HTR-8/SVneo (cell line): ENCODE data around the gene IL4.
"Not testable (repeated sequence)": the region's sequence is repeated elsewhere in the genome, so short reads cannot be mapped to it uniquely, and the experiment has no call there.

Source experiments
- DNase-seq: peaks from one replicate; pipeline ENCODE4 v3.0.0; 2011; ENCODE audit warnings: low spot score, mixed read lengths; ENCODE audit not compliant: insufficient read length
- FAIRE-seq: peaks from 2 replicates; lab custom pipeline; 2011; peaks lifted over from hg19 to GRCh38; lab: Jason Lieb, UNC

Gene IL4

DNA sequence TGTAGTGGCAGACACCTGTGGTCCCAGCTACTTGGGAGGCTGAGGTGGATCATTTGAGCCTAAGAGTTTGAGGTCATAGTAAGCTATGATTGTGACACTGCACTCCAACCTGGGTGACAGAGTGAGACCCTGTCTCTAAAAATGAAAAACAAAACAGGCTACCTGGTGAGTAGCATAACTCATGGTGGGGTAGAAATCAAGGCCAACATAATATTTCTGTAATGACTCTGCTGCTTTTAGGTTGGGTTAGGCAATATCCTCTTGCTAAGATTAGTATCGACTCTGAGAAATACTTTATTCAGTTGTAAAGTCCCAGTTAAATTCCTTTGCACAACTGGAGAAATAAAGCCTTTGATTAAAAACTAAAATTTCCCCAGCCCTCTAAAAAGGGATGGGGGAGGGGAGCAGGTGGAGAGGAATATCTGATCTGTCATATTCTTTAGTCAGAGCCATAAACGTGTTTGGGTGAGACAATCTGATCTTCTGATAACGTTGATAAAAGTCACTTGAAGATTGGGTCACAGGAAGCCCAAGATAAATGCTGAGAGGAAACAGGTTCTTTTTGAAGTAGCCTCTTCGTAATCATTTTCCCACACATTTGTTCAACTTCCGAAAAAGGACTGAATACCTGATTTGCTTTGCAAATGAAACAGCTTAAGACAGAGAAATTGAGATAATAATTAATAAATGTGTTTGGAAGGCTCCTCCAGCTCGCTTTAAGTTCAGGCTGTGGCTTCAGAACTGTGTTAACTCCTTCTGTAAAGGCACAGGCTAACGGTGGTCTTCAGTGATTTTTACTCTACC, 14.9 kb downstream of the IL4 start:
- no peak for DNase-seq
- FAIRE-seq: no peak

DNA sequence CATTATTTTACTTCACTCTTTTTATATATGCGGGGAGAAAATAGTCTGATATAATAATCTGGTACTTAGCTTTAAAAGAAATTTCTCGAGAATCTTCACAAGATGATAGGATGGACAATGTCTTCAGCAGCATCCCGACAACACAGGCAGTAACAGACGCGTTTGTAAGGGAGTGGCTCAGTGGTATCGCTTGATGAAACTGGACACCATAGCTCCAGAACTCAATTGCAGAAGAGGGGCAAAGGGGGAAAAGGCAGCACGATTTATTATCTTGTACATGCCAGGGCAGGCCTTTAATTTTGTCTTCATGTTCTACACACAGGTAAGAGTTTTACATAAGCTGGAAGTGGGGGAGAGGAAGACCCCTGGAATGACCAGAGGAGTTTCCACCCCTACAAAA, 15.7 kb downstream of the IL4 start:
- DNase-seq (no peak), FAIRE-seq (no peak)

DNA sequence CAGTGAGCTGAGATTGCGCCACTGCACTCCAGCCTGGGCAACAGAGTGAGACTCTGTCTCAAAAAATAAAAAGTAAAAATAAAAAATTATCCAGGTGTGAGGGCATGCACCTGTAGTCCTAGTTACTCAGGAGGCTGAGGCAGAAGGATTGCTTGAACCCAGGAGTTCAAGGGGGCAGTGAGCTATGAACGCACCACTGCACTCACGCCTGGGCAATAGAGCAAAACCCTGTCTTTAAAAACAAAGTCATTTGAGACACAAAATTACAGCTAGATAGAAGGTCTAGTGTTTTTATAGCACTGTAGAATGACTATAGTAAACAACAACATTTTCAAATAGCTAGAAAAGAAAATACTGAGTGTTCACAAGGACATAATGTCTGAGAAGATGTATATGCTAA, 16.4 kb downstream of the IL4 start:
- DNase-seq: no peak
- no peak for FAIRE-seq

GRCh38 chr5:132691755-132692631, 18.2 kb downstream of the IL4 start:
- FAIRE-seq, DNase-seq: not testable (repeated sequence)

- FAIRE-seq (no peak), DNase-seq (no peak)
Measured at GRCh38 chr5:132692632-132692967, 18.8 kb downstream of the IL4 start.

- no peak for FAIRE-seq
- no peak for DNase-seq
Measured at GRCh38 chr5:132695956-132696355, 22.2 kb downstream of the IL4 start.

GRCh38 chr5:132704875-132705274, 31.1 kb downstream of the IL4 start:
- DNase-seq (no peak), FAIRE-seq (no peak)

DNA sequence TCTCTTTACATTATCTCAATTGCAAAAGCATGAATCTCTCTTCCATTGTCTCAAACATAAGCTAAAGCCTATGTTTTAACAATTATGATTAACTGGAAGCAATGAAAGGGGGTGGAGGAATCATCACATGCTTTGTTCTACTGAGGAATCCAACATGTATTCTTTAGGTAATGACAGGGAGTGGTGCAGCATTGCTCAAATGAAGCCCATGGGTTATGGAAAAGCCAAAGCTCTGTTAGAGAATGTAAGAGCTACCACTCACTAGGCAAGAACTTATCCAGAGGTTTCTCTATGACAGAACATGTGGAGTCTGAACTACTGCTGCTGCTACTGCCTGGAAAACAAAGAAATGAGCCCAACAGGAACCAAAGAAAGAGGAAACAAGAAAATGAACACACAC, 34.9 kb downstream of the IL4 start:
- DNase-seq (no peak), FAIRE-seq (no peak)

DNA sequence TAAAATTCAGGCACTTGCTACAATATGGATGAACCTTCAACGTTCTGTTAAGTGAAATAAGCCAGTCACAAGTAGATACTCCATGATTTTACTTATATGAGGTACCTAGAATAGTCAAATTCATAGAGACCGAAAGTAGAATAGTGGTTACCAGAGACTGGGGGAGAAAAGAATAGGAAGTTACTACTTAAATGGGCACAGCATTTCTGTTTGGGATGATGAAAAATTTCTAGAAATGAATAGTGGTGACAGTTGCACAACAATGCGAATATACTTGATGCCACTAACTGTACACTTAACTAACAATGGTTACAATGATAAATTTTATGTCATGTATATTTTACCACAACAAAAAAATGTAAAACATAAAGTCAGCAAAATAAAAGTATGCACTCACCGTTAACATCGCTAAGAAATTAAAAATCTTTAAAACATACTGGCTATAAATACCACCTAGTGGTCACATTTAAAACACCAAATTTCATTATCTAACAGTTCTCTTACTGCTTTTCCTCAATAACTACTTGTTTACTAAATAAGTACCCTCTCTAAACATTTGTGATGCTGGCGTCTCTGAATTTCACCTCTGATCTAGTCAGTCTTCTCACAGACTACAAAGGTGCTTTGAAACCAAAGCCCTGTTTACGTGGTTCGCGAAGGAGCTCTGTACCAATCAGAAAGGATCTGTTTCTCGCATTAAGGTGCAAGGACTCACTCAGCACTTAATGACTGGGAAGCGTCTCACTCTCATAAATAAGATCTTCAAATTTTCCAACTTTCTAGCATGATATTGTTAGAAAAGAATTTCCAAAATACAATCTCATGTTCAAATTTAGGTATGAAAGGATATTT, 40.9 kb downstream of the IL4 start:
- FAIRE-seq (no peak), DNase-seq (no peak)

GRCh38 chr5:132718544-132719312, 44.9 kb downstream of the IL4 start:
- no peak for FAIRE-seq
- no peak for DNase-seq

DNA sequence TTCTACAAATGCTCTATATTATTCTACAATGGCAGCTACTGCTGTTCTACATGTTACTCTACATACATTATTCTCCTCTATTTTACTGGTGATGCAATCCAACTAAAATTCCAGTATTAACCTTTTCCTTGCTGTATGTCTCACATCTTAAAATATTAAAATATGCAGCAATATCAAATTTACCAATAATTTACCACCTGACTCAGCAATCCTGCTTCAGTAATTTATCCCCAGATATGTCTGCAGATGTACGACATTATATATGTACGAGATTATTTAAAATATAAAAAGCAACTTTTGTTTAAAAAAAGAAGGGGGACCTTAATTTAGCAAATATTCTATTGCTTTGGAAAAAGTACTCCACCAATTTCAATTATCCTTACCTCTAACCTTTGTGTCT, 52.0 kb downstream of the IL4 start:
- no peak for FAIRE-seq
- no peak for DNase-seq

- FAIRE-seq (no peak), DNase-seq (no peak)
Measured at GRCh38 chr5:132729896-132730295, 56.1 kb downstream of the IL4 start.
